GM19099 (cell line): ENCODE measurements around the gene FANK1.

ENCODE experiments used
- POLR2A ChIP-seq: IDR thresholded peaks from 3 replicates; pipeline ENCODE4 v1.6.1; 2011; ENCODE audit warnings: low read depth; ENCODE audit not compliant: insufficient read length; ENCODE audit errors: extremely low read depth

The FANK1 gene

GRCh38 chr10:126012485-126012884, 116.1 kb downstream of the FANK1 start:
- TF ChIP-seq POLR2A: no peak

DNA sequence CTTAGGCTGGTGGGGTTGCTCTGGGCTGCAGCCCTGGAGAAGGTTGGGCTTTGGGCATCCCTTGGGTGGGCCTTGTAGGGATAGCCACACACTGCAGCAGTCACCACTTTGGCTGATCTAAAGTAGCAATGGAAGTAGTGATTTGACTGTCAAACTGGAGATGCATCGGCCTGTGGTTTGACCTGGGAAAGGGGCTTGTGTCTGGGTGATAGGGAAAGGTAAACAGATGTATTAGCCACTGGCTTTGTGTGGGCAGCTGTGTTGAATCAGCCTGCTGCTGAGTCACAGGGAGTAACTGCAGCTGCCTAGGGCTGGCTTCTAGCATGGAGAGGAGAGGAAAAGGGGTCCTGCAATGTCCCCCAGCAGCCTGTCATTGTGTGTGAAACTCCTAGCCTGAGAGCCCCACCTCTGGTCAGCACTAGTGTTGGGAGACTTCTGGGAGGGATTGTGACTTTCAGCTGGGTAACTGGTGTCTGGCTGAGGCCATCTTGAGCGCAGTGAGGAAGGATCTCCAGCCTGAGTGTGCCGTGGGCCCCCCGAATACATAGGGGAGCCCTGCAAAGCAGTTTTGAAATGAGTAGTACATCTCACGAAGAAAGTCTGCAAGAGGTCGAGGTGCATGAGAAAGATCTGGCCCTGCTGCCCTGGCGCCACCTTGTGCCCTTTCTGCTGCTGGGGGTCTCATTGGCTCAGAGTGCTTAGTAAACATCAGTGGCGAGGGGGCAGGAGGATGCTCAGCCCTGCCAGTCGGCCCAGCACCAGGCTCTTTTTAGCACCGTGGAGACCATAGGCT, 117.3 kb downstream of the FANK1 start:
- no peak for TF ChIP-seq POLR2A

- TF ChIP-seq POLR2A: no peak
These were observed 117.9 kb downstream of the FANK1 start for GRCh38 chr10:126014309-126014708.

GRCh38 chr10:126015413-126015812, 119.0 kb downstream of the FANK1 start:
- TF ChIP-seq POLR2A: no peak

GRCh38 chr10:126016156-126016805, 119.9 kb downstream of the FANK1 start:
- no peak for TF ChIP-seq POLR2A

GRCh38 chr10:126016882-126017281, 120.5 kb downstream of the FANK1 start:
- no peak for TF ChIP-seq POLR2A

GRCh38 chr10:126017961-126018560, 121.7 kb downstream of the FANK1 start:
- TF ChIP-seq POLR2A: no peak

DNA sequence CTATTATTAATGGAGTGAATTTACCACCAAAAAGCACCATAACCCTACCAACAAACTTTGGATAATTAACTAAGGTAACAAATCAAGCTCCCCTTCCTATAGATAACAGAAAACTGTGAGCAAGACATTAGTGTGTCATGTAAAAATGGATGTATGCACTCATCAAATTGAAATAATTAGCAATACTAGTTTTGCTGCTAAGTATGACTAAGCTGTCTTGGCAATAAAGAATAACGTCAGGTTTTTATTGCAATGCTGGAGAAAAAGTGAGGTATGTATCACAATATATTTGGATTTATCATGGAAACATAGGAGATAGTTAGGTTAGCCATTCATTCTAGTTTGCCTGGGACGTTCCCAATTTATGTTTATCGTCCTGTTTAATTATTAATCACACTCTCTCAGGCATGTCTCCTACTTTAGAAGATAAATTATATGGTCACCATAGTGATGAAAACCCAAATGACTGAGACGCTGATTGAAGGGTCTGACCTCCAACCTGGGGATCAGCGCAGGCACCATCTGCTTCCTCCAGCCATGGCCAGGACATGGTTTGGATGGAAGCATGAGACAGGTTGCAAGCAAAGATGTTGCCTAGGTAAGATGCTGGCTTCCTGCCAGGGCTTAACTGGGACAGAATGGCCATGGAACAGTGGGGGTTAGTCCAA, 125.6 kb downstream of the FANK1 start:
- no peak for TF ChIP-seq POLR2A

DNA sequence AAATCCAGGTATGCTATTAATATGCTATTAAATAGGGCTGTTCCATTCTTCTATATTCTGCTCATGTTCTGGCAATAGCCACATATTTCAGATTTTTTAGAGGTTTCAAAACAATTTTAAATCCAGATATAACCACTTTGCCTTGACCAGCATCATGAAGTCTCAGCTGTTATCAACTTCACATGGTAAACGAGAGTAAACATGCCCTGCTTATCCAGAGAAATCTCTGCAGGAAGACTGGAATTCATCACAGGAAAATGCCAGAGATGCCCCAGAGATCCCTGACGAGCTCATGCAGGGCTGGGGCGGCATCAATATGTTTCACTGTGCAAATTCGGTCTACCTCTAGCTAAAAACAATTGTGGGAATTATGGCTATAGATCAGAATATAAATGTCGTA, 126.5 kb downstream of the FANK1 start:
- TF ChIP-seq POLR2A: no peak

DNA sequence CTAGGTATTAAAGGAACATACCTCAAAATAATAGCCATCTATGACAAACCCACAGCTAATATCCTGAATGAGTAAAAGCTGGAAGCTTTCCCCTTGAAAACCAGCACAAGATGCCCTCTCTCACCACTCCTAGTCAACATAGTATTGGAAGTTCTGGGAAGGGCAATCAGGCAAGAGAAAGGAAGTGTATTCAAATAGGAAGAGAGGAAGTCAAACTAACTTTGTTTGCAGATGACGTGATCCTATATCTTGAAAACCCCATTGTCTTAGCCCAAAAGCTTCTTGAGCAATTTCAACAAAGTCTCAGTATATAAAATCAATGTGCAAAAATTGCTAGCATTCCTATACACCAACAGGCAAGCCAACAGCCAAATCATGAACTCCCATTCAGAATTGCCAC, 131.3 kb downstream of the FANK1 start:
- TF ChIP-seq POLR2A: no peak

GRCh38 chr10:126029999-126030398, 133.6 kb downstream of the FANK1 start:
- TF ChIP-seq POLR2A: no peak

DNA sequence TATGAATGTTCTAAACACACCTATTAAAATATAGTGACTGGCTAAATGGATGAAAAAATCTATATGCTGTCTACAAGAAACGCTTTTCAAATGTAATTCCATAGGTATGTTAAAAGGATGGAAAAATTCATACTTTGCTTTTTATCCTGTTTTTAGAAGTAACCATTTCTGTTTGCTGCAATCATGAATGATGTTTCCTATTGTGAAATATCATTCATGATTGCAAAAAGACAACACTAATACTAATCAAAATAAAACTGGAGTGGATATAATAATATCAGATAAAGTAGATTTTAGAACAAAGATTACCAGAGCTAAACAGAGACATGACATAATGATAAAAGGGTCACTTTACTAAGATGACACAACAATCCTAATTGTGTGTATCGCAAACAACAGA, 138.2 kb downstream of the FANK1 start:
- no peak for TF ChIP-seq POLR2A

DNA sequence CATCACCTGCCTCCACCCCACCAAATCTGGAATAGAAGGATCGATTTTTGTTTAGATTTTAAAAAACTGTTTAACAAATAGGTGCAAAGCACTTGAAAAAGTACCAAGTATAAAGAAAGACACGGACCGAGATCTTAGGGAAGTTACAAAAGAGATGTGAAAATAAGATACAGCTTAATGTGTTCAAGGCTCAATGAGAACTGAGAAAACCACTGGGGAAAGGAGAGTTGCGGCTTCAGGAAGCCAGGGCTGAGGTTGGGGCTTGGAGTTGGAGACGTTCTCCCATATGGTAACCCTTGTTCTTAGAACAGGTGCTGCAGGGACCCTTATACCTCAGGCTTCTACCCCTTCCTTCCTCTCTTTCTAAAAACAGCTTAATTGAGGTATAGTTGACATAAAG, 140.2 kb downstream of the FANK1 start:
- TF ChIP-seq POLR2A: no peak

DNA sequence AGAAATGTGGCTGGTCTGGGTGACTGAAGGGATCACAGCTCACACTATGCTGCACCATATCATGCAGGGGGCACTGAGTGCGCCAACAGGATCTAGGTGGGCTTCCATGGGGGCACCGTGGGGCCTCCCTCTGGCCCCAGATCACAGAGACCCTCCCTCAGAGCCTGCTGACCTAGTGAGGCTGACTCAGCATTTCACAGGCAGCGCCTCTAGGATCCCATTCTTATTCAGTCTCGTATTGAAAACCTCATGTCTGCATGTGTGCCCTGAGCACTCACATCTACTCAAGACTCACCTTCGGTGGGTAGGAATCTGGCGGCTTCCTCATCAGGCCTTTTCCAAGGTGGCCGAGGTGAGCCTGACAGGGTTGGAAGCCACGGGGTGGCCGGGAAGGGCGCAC, 141.6 kb downstream of the FANK1 start:
- TF ChIP-seq POLR2A: no peak

- no peak for TF ChIP-seq POLR2A
These were observed 144.8 kb downstream of the FANK1 start for GRCh38 chr10:126041117-126041516.
